Measurements from ENCODE around the gene MRPS9. TPM values are rescaled to one million over a fixed set of nuclear protein-coding genes. Genes with fewer than 3 reads are reported as not detected.

Gene MRPS9
- total RNA-seq, 1 donor from 2014 or later: 26.5 TPM

DNA sequence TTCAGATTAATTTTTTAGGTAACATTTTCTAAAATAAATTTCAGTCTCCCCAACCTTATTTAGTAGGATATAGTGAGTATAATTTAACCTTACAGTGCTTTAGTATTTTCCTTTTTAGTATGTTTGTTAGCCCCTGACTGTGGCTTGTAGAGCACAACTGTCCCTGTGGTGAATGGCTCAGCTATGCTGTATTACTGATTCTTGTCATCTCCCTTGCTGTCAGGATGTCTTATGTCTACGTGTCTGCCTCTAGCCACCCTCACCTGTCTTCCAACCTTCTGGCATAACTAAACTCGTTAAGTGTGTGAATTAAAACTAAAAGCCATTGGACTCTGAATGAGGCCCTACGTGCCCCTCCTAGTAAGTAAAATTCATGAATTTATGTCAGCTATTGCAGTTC, 18.4 kb downstream of the MRPS9 start:
- intact Hi-C loops (cut with micrococcal nuclease): no loop called here
- Mint-ChIP-seq H3K27ac (no peak overlapping the region), H3K4me3 (no peak overlapping the region), H3K36me3 (ENCODE audit: low read depth) (peaks cover 22% of the 10 kb centered on the region), H3K27me3 (no peaks in the 10 kb centered on the region), H3K9me3 (peaks cover 7% of the 10 kb centered on the region), H3K4me1 (peaks cover 8% of the 10 kb centered on the region)
- ChIA-PET CTCF (no interaction called here), POLR2A (no interaction called here)
- DNase-seq (no peak), ATAC-seq (ENCODE audit: low read depth) (no peak)
- TF ChIP-seq CTCF (IDR thresholded peaks at IDR 0.05): no peak

DNA sequence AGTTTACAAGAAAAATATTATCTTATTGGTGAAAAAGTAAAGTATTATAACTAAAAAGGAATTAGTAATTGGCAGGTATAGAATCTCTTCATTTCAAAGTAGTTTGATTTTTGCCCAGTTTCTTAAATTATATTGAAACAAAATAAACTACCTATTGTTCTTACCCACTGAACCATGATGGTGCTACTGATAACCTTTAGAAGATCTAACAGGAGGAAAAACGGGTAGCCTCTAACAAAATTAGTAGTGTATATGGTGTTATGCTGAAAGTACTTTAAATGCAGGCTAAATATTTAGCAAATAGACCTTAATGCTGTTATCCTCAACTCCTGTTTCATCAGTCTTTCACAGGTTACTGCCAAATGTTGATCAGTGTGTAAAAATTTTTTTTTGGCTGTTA, 19.1 kb downstream of the MRPS9 start:
- H3K27me3 Mint-ChIP-seq: no peaks in the 10 kb centered on the region
- TF ChIP-seq CTCF (IDR thresholded peaks at IDR 0.05): no peak
- no peak overlapping the region for H3K4me3 Mint-ChIP-seq
- intact Hi-C loops (cut with micrococcal nuclease): no loop called here
- peaks cover 23% of the 10 kb centered on the region for H3K36me3 Mint-ChIP-seq (ENCODE audit: low read depth)
- CTCF ChIA-PET: no interaction called here
- H3K27ac Mint-ChIP-seq: no peak overlapping the region
- H3K9me3 Mint-ChIP-seq: peaks cover 6% of the 10 kb centered on the region
- POLR2A ChIA-PET: no interaction called here
- peaks cover 8% of the 10 kb centered on the region for H3K4me1 Mint-ChIP-seq
- no peak for DNase-seq
- no peak for ATAC-seq (ENCODE audit: low read depth)

- ChIA-PET POLR2A (no interaction called here), CTCF (no interaction called here)
- DNase-seq (no peak), ATAC-seq (ENCODE audit: low read depth) (no peak)
- Mint-ChIP-seq H3K27ac (no peak overlapping the region), H3K4me1 (peaks cover 8% of the 10 kb centered on the region), H3K36me3 (ENCODE audit: low read depth) (peaks cover 35% of the 10 kb centered on the region), H3K27me3 (no peaks in the 10 kb centered on the region), H3K9me3 (no peaks in the 10 kb centered on the region), H3K4me3 (no peak overlapping the region)
- TF ChIP-seq CTCF (IDR thresholded peaks at IDR 0.05): no peak
- intact Hi-C loops (cut with micrococcal nuclease): no loop called here
These were observed 23.7 kb downstream of the MRPS9 start for GRCh38 chr2:105061560-105061959.

- CTCF ChIA-PET: no interaction called here
- DNase-seq: no peak
- H3K27ac Mint-ChIP-seq: no peak overlapping the region
- ATAC-seq (ENCODE audit: low read depth): no peak
- intact Hi-C loops (cut with micrococcal nuclease): no loop called here
- peaks cover 6% of the 10 kb centered on the region for H3K4me1 Mint-ChIP-seq
- H3K27me3 Mint-ChIP-seq: no peaks in the 10 kb centered on the region
- no peak for TF ChIP-seq CTCF (IDR thresholded peaks at IDR 0.05)
- POLR2A ChIA-PET: no interaction called here
- no peaks in the 10 kb centered on the region for H3K9me3 Mint-ChIP-seq
- no peak overlapping the region for H3K4me3 Mint-ChIP-seq
- H3K36me3 Mint-ChIP-seq (ENCODE audit: low read depth): peaks cover 36% of the 10 kb centered on the region
These were observed 24.3 kb downstream of the MRPS9 start for GRCh38 chr2:105062158-105062557.

DNA sequence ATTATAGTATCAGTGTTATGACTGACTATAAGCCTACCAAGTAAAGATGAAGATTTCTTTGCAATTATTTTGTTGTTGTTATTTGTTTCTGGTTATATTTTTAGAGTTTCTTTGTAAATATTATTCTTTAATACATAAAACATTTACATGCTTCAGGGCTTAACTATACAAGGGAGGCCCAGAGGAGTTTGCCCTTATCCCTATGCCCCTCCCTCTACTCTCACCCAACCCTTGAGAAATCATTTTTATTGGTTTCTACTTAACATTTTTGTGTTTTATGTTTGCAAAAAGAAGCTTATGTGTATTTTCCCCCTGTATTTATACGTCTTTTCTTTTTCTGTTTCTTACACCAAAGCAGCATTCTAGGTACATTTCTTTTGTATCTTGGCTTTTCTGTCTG, 30.5 kb downstream of the MRPS9 start:
- peaks cover 45% of the 10 kb centered on the region for H3K36me3 Mint-ChIP-seq (ENCODE audit: low read depth)
- ChIA-PET POLR2A (no interaction called here), CTCF (no interaction called here)
- H3K4me3 Mint-ChIP-seq: no peak overlapping the region
- no peaks in the 10 kb centered on the region for H3K9me3 Mint-ChIP-seq
- no peaks in the 10 kb centered on the region for H3K27me3 Mint-ChIP-seq
- ATAC-seq (ENCODE audit: low read depth) (no peak), DNase-seq (no peak)
- H3K4me1 Mint-ChIP-seq: no peaks in the 10 kb centered on the region
- TF ChIP-seq CTCF (IDR thresholded peaks at IDR 0.05): no peak
- H3K27ac Mint-ChIP-seq: no peak overlapping the region
- intact Hi-C loops (cut with micrococcal nuclease): no loop called here
